Tibial artery (tissue), 4 donors: Measurements from ENCODE around the gene ENO1.

Experiments used
- DNase-seq, 2 donors: peaks; one replicate each; pipeline ENCODE4 v3.0.0-alpha.2; 2019
- H3K27ac ChIP-seq, 2 donors: fragments of 200-600 bp; sonication (generic) in 1 of 2; 1 replicate in 1 of 2; 2 replicates in 1 of 2; pipeline ENCODE4 v1.5.1; 2018 to 2019; ENCODE audit warnings: mild to moderate bottlenecking in 1 of 2
- H3K27me3 ChIP-seq, 2 donors: fragments of 200-600 bp; sonication (generic) in 1 of 2; one replicate each; pipeline versions ENCODE4 v1.5.1 to v1.6.0; 2016 to 2019
- H3K36me3 ChIP-seq, 3 donors: fragments of 200-600 bp; sonication (generic) in 2 of 3; one replicate each; pipeline ENCODE4 v1.5.1; 2016 to 2019; ENCODE audit warnings: mild to moderate bottlenecking in 2 of 3
- H3K4me1 ChIP-seq, 4 donors: fragments of 200-600 bp; sonication (generic) in 2 of 4; 1 replicate in 3 of 4; 2 replicates in 1 of 4; pipeline ENCODE4 v1.5.1; 2016 to 2019
- H3K4me3 ChIP-seq, 2 donors: fragments of 200-600 bp; sonication (generic) in 1 of 2; 1 replicate in 1 of 2; 2 replicates in 1 of 2; pipeline ENCODE4 v1.5.1; 2018 to 2019; ENCODE audit warnings: mild to moderate bottlenecking in 2 of 2
- H3K9me3 ChIP-seq, 3 donors: fragments of 200-600 bp; sonication (generic) in 1 of 3; one replicate each; pipeline ENCODE4 v1.5.1; 2016 to 2019
- intact Hi-C: fragments of 100-400 bp; cut with DNase I; formaldehyde crosslinking; loops from one replicate; pipeline ENCODE4 v1.15.0; 2023; ENCODE audit warnings: low total_unique reads
- TF ChIP-seq, protein P1 (sequence below), 2 experiments: fragments of 200-600 bp in 1 of 2; fragments of 450-650 bp in 1 of 2; IDR thresholded peaks; one replicate each; pipeline ENCODE4 v1.5.1; 2017 to 2019; ENCODE audit warnings: antibody characterized with exemption in 2 of 2, mild to moderate bottlenecking in 1 of 2, moderate library complexity in 1 of 2

The ENO1 gene

GRCh38 chr1:8817412-8818324, 60.8 kb downstream of the ENO1 start, which contains the start of gene RERE:
Gene RERE, minus strand, starts transcription at chr1:8817640.
- no peaks in the 10 kb centered on the region for H3K27me3 ChIP-seq
- H3K9me3 ChIP-seq: no peaks in the 10 kb centered on the region
- peak; percentile 90 to 97 for DNase-seq
- H3K36me3 ChIP-seq: no peaks in the 10 kb centered on the region
- TF ChIP-seq, protein P1, sequence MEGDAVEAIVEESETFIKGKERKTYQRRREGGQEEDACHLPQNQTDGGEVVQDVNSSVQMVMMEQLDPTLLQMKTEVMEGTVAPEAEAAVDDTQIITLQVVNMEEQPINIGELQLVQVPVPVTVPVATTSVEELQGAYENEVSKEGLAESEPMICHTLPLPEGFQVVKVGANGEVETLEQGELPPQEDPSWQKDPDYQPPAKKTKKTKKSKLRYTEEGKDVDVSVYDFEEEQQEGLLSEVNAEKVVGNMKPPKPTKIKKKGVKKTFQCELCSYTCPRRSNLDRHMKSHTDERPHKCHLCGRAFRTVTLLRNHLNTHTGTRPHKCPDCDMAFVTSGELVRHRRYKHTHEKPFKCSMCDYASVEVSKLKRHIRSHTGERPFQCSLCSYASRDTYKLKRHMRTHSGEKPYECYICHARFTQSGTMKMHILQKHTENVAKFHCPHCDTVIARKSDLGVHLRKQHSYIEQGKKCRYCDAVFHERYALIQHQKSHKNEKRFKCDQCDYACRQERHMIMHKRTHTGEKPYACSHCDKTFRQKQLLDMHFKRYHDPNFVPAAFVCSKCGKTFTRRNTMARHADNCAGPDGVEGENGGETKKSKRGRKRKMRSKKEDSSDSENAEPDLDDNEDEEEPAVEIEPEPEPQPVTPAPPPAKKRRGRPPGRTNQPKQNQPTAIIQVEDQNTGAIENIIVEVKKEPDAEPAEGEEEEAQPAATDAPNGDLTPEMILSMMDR (IDR thresholded peaks at IDR 0.05): no peak
- intact Hi-C loops: no loop called here
- peak within 1 kb of the TSS; percentile 72 to 94 for H3K4me3 ChIP-seq
- H3K27ac ChIP-seq: peak within 1 kb of the TSS; percentile 94 to 96
- peaks cover 0 to 28% (median 16%) of the 10 kb centered on the region in 4 donors for H3K4me1 ChIP-seq

DNA sequence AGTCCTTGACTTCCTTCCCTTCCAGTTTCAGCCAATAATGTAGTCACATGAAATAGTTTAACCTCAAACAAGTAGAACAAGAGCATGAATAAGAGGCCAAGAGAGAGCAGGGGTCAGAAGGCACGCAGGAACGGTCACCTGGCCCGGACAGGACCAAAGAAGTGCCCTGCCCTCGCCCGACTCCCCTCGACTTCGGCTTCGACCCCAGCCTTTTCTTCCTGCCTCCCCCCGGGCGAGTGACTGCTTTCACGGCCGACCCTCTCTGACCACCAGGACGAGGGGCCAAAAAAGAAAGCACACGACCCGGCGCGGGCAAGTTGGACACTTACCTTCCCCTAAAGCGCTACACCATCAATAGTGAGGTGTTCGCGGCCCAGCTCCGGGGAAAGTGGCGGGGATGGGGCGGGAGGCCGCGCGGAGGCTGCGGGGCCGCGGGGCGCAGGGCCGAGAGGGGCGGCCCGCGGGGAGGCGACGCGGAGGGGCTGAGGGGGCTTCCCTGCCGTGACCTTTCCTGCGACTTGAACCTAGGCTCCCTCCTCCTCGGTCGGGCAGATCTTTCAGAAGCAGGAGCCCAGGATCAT, 61.6 kb downstream of the ENO1 start:
- H3K36me3 ChIP-seq: no peaks in the 10 kb centered on the region
- intact Hi-C loops: no loop called here
- TF ChIP-seq, protein P1 (IDR thresholded peaks at IDR 0.05): no peak
- H3K27me3 ChIP-seq: no peaks in the 10 kb centered on the region
- H3K4me3 ChIP-seq: peak overlapping the region; percentile 72 to 94
- H3K9me3 ChIP-seq: no peaks in the 10 kb centered on the region
- peak overlapping the region; percentile 94 to 96 for H3K27ac ChIP-seq
- peak in 1 of 2 donors; percentile 22 for DNase-seq
- H3K4me1 ChIP-seq: peaks cover 0 to 29% (median 16%) of the 10 kb centered on the region in 4 donors

GRCh38 chr1:8816264-8816663, 62.2 kb downstream of the ENO1 start:
- DNase-seq: no peak
- intact Hi-C loops: no loop called here

DNA sequence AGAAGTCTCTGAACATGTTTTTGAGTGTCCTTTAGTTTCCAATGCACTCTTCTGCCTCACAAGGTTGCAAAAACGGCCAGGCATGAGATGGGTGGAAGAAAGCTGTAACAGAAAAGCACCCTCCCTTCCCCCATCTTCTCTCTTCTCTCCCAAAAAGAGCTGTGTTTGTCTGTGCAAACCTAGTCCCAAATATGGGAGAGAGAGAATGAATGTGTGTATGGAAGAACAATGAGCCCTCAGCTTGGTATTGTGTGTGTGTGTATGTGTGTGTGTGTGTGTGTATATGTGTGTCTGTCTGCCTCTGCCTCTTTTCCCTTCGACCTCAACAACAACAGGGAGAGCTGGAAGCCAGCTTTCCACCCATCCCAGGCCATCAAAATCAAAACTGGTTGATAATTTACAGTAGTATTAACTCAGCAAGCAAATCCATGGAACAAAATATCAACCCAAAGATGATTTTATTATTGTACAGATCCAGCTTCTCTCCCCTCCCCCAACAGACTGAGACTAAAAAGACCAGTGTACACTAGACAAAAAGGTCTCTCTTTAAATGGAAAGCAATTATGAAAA, 62.8 kb downstream of the ENO1 start:
- no peak for DNase-seq
- TF ChIP-seq, protein P1 (IDR thresholded peaks at IDR 0.05): no peak
- no peaks in the 10 kb centered on the region for H3K9me3 ChIP-seq
- no peaks in the 10 kb centered on the region for H3K36me3 ChIP-seq
- intact Hi-C loops: no loop called here
- peak overlapping the region; percentile 94 to 96 for H3K27ac ChIP-seq
- peak overlapping the region; percentile 72 to 94 for H3K4me3 ChIP-seq
- H3K4me1 ChIP-seq: peaks cover 0 to 29% (median 16%) of the 10 kb centered on the region in 4 donors
- H3K27me3 ChIP-seq: no peaks in the 10 kb centered on the region

More at GRCh38 chr1:8816264-8816663, 62.2 kb downstream of the ENO1 start:
- Histone ChIP-seq H3K36me3 (no peaks in the 10 kb centered on the region), H3K4me1 (peaks cover 0 to 29% (median 16%) of the 10 kb centered on the region in 4 donors), H3K9me3 (no peaks in the 10 kb centered on the region), H3K4me3 (peak overlapping the region; percentile 72 to 94), H3K27me3 (no peaks in the 10 kb centered on the region), H3K27ac (peak overlapping the region; percentile 94 to 96)
- TF ChIP-seq, protein P1 (IDR thresholded peaks at IDR 0.05): no peak

GRCh38 chr1:8814865-8815264, 63.6 kb downstream of the ENO1 start:
- Histone ChIP-seq H3K4me1 (peaks cover 0 to 29% (median 16%) of the 10 kb centered on the region in 4 donors), H3K9me3 (no peaks in the 10 kb centered on the region), H3K27ac (peak overlapping the region in 1 of 2 donors; percentile 96), H3K36me3 (no peaks in the 10 kb centered on the region), H3K27me3 (no peaks in the 10 kb centered on the region), H3K4me3 (no peak overlapping the region)
- intact Hi-C loops: no loop called here
- TF ChIP-seq, protein P1 (IDR thresholded peaks at IDR 0.05): no peak
- no peak for DNase-seq
